K562 (cell line): Measurements from ENCODE around the gene ERFL. TPM values are rescaled to one million over a fixed set of nuclear protein-coding genes. Genes with fewer than 3 reads are reported as not detected.
A peak's percentile ranks its signal among the peaks of the same experiment; 100 is the strongest.

ENCODE experiments used
- BMI1 ChIP-seq: fragments of 150-350 bp; IDR thresholded peaks from 2 replicates; pipeline ENCODE4 v1.6.1; 2014; ENCODE audit warnings: low read length
- CBFA2T3 ChIP-seq: fragments of 450-650 bp; IDR thresholded peaks from 2 replicates; pipeline ENCODE4 v1.6.1; 2017
- CREB3 ChIP-seq: fragments of 450-650 bp; conservative IDR thresholded peaks from 2 replicates; pipeline ENCODE4 v1.6.1; 2016; ENCODE audit warnings: missing genetic modification characterization, low read depth, mild to moderate bottlenecking, missing compliant biosample characterization, moderate library complexity
- CREM ChIP-seq: IDR thresholded peaks from 2 replicates; pipeline ENCODE4 v1.6.1; 2014; ENCODE audit warnings: antibody characterized with exemption, low read depth
- ELF1 ChIP-seq: fragments of 200-800 bp; sonication (Bioruptor generic); IDR thresholded peaks from 2 replicates; pipeline ENCODE4 v1.6.1; 2016; ENCODE audit warnings: missing genetic modification characterization, missing compliant biosample characterization
- ESRRB ChIP-seq: fragments of 250-450 bp; sonication (Bioruptor Pico); IDR thresholded peaks from 2 replicates; pipeline ENCODE4 v1.5.0; 2020; ENCODE audit warnings: mild to moderate bottlenecking, moderate library complexity, borderline replicate concordance
- FOXM1 ChIP-seq, 2 experiments: fragments of 450-650 bp in 1 of 2; sonication (generic) in 1 of 2; formaldehyde crosslinking in 1 of 2; IDR thresholded peaks; 2 replicates each; pipeline versions ENCODE4 v1.6.1 to v1.9.0; 2017 to 2022; ENCODE audit warnings: low read depth in 2 of 2, mild to moderate bottlenecking in 2 of 2, missing genetic modification reagents in 1 of 2, moderate library complexity in 1 of 2
- FOXO4 ChIP-seq: fragments of 450-650 bp; formaldehyde crosslinking; IDR thresholded peaks from 2 replicates; pipeline ENCODE4 v1.4.0; 2020; ENCODE audit warnings: mild to moderate bottlenecking, moderate library complexity
- KLF1 ChIP-seq: fragments of 450-650 bp; IDR thresholded peaks from 2 replicates; pipeline ENCODE4 v1.6.1; 2016; ENCODE audit warnings: missing genetic modification characterization, missing compliant biosample characterization
- POLR2A ChIP-seq: fragments of 450-650 bp; conservative IDR thresholded peaks from 2 replicates; pipeline ENCODE4 v1.6.1; 2016
- SNRNP70 ChIP-seq: fragments of 200-400 bp; formaldehyde crosslinking; optimal IDR thresholded peaks from 2 replicates; pipeline ENCODE3; 2017; ENCODE audit warnings: low read depth, low read length
- ZBTB2 ChIP-seq: fragments of 450-650 bp; IDR thresholded peaks from 2 replicates; pipeline ENCODE4 v1.6.1; 2016; ENCODE audit warnings: antibody characterized with exemption
- ZNF318 ChIP-seq, 2 experiments: fragments of 450-650 bp; IDR thresholded peaks; 2 replicates each; pipeline ENCODE4 v1.6.1; 2016; ENCODE audit warnings: mild to moderate bottlenecking in 2 of 2, borderline replicate concordance in 1 of 2, low read depth in 1 of 2, moderate library complexity in 1 of 2
- ZNF707 ChIP-seq: fragments of 250-450 bp; sonication (Bioruptor Pico); conservative IDR thresholded peaks from 2 replicates; pipeline ENCODE4 v1.8.0; 2022; ENCODE audit warnings: inconsistent platforms, mild to moderate bottlenecking, moderate library complexity
- polyA plus RNA-seq, 8 experiments: library from polyadenylated mRNA; depleted of rRNA in 4 of 8; stranded (reverse) in 5 of 8; unstranded in 3 of 8; fragments of >200 nt; fragmentation: Nextera tagmentation in 2 of 8; fragmentation: Illumina TruSeq in 1 of 8; extraction: Ambion mirVana in 2 of 8; extraction: Trizol in 1 of 8; gene quantifications; 2 replicates each; pipeline versions ENCODE4 v1.2.1 to v1.2.3, GENCODE V29; 2011 to 2014; ENCODE audit warnings: inconsistent platforms in 1 of 8, missing spikeins in 1 of 8
- total RNA-seq, 7 experiments: library from RNA; depleted of rRNA in 6 of 7; stranded (reverse); fragments of >200 nt in 6 of 7; fragmentation: Illumina TruSeq in 2 of 7; extraction: Trizol in 2 of 7; gene quantifications; 2 replicates each; pipeline versions ENCODE4 v1.2.1 to v1.2.3, GENCODE V29; 2011 to 2021; ENCODE audit warnings: low replicate concordance in 1 of 7

The ERFL gene
- total and polyA plus RNA-seq, 9 of the 15 experiments (the other 6 are each of a cell fraction or from before 2014, with no cell fraction given): 0.07 to 0.75 (median 0.32) TPM; not detected in 4

GRCh38 chr19:41872775-41873647 is 55.2 kb downstream of the ERFL start (continued):
- TF ChIP-seq CBFA2T3: no peak
- no peak for TF ChIP-seq ELF1 (tag)
- no peak for TF ChIP-seq CREB3 (tag)
- TF ChIP-seq FOXM1 (IDR thresholded peaks at IDR 0.05; ENCODE audit: low read depth): no peak
- no peak for TF ChIP-seq FOXM1 (CRISPR knock-in tag; IDR thresholded peaks at IDR 0.05; ENCODE audit: low read depth)
- no peak for TF ChIP-seq ZNF707 (CRISPR knock-in tag)
- no peak for TF ChIP-seq BMI1
- no peak for TF ChIP-seq ZNF318 (IDR thresholded peaks at IDR 0.05; ENCODE audit: borderline replicate concordance in 1 of 2, low read depth in 1 of 2)
- TF ChIP-seq POLR2A: no peak; the same call in 1 of the 2 replicates
- TF ChIP-seq CREM: peak; percentile 3; the same call in 1 of the 2 replicates
- TF ChIP-seq ZBTB2: no peak
- no peak for TF ChIP-seq FOXO4 (CRISPR knock-in tag)
- TF ChIP-seq ESRRB: no peak
- TF ChIP-seq SNRNP70: peak; percentile 85
- TF ChIP-seq KLF1 (tag): no peak
